ENCODE results near the gene CPNE4. TPM values are rescaled to one million over a fixed set of nuclear protein-coding genes. Genes with fewer than 3 reads are reported as not detected.

Gene CPNE4
- total RNA-seq, 2 experiments from 2014 or later, result not detected

DNA sequence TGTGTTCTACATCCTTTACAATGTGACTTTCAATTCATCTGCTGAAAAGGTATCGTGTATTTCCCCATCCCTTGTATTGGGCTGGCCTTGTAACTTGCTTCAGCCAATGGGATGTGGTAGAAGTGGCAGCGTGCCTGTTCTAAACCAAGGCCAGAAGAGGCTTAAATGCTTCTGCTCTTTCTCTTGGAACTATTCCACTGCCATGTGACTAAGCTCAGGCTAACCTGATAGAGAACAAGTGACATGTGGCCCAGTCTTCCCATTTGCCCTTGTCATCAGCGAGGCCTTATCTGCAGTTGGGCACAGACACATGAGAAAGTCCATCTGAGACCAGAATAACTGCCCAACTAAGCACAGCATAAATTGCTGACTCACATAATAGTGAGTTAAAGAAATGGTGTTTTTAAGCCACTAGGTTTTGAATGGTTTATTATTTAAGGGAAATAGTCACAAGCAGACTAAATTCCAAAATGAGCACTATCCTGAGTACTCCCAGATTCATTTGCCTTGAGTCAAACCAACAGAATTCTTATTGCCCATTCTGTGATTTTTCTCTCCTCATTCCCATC is 230.2 kb downstream of the CPNE4 start:
- intact Hi-C loops (cut with micrococcal nuclease), result no loop called here
- Mint-ChIP-seq H3K4me1 (ENCODE audit: low read depth) (no peaks in the 10 kb centered on the region), H3K36me3 (ENCODE audit: low read depth) (no peaks in the 10 kb centered on the region), H3K4me3 (no peak overlapping the region), H3K9me3 (no peaks in the 10 kb centered on the region), H3K27ac (no peak overlapping the region), H3K27me3 (ENCODE audit: low read depth) (peaks cover 20% of the 10 kb centered on the region)
- no peak for DNase-seq
- CTCF ChIA-PET, result no interaction called here

DNA sequence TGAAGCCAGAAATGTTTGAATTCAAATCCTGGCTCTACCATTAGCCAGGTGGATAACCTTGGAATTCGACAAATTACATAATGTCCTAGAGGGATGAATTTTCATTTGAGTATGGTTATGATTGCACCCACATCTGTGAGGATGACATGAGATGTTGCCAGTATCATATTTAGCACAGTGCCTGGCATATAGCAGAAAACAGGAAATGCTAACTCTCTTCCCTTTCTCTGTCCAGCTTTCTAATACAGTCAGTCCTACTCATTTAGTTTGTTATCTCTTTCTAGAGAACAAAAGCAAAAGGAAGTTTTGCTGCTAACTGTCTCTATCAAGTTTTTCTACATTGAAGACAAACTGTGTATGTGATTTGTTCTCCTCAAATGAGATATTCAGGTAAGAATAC is 231.7 kb downstream of the CPNE4 start:
- Mint-ChIP-seq H3K27me3 (ENCODE audit: low read depth) (peaks cover 16% of the 10 kb centered on the region), H3K9me3 (no peaks in the 10 kb centered on the region), H3K4me3 (no peak overlapping the region), H3K27ac (no peak overlapping the region), H3K36me3 (ENCODE audit: low read depth) (no peaks in the 10 kb centered on the region), H3K4me1 (ENCODE audit: low read depth) (no peaks in the 10 kb centered on the region)
- CTCF ChIA-PET, result no interaction called here
- DNase-seq, result no peak
- intact Hi-C loops (cut with micrococcal nuclease), result no loop called here

DNA sequence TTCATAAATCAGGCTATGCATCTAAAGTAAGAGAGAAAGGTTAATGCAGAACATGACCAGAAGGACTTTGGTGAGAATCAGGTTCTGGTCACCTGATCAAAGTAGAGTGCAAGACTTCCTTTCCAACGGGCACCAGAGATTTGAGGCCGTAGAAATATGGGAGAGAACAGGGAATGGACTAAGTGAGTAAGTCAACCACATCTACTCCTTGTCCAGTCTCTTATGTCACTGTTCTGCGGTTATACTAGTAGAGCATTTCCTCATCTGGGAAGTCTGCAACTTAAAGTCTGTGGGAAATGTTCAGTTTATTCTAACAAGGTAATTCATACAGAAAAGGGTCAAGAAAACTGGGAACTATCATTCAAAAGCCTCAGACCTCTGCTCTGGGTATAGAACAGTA is 232.8 kb downstream of the CPNE4 start:
- Mint-ChIP-seq H3K27ac (no peak overlapping the region), H3K36me3 (ENCODE audit: low read depth) (no peaks in the 10 kb centered on the region), H3K27me3 (ENCODE audit: low read depth) (peaks cover 16% of the 10 kb centered on the region), H3K4me1 (ENCODE audit: low read depth) (no peaks in the 10 kb centered on the region), H3K4me3 (no peak overlapping the region), H3K9me3 (no peaks in the 10 kb centered on the region)
- no peak for DNase-seq
- CTCF ChIA-PET, result no interaction called here
- intact Hi-C loops (cut with micrococcal nuclease), result no loop called here

DNA sequence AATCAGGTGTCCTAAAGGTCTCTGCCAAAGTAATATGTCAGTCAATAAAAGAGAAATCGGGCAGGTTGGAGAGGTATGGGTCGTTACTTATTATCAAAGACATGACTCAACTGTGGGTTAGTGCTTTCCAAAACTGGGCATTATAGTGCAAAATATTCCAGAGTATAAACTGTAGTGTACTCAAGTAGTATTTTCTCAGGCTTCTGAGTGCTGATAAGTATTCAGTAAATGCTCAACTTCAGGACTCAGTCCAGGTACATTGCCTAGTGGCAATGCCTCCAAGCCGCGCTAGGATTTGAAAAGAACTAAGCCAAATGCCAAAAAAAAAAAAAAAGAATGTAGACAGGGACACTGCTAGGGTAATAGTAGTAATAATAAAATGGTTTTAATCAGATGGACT is 233.2 kb downstream of the CPNE4 start:
- no peak overlapping the region for H3K27ac Mint-ChIP-seq
- intact Hi-C loops (cut with micrococcal nuclease), result no loop called here
- peaks cover 2% of the 10 kb centered on the region for H3K4me1 Mint-ChIP-seq (ENCODE audit: low read depth)
- DNase-seq, result no peak
- peaks cover 11% of the 10 kb centered on the region for H3K27me3 Mint-ChIP-seq (ENCODE audit: low read depth)
- CTCF ChIA-PET, result no interaction called here
- no peaks in the 10 kb centered on the region for H3K36me3 Mint-ChIP-seq (ENCODE audit: low read depth)
- H3K4me3 Mint-ChIP-seq, result no peak overlapping the region
- no peaks in the 10 kb centered on the region for H3K9me3 Mint-ChIP-seq

DNA sequence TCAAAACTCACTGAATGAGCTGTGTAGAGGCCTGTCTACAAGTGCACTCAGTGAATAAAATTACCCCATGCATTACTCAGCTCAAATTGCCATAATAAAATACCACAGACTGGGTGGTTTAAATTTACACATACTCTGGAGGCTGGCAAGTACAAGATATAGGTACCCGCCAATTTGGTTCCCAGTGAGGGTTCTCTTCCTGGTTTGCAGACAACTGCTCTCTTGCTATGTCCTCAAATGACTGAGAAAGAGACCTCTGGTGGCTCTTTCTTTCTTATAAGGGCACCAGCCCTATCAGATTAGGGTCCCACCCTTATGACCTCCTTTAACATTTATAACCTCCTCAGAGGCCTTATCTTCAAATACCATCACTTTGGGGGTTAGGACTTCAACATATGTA is 237.0 kb downstream of the CPNE4 start:
- Mint-ChIP-seq H3K9me3 (no peaks in the 10 kb centered on the region), H3K27me3 (ENCODE audit: low read depth) (peaks cover 14% of the 10 kb centered on the region), H3K36me3 (ENCODE audit: low read depth) (no peaks in the 10 kb centered on the region), H3K4me3 (no peak overlapping the region), H3K27ac (no peak overlapping the region), H3K4me1 (ENCODE audit: low read depth) (peaks cover 8% of the 10 kb centered on the region)
- no peak for DNase-seq
- CTCF ChIA-PET, result interaction anchor here (1.2 kb wide), 1 partner anchor 216 kb away, joined by 3 read pairs; no protein-coding TSS in a partner anchor
- intact Hi-C loops (cut with micrococcal nuclease), result loop anchor here (10.0 kb wide), 1 partner anchor 597 kb away; no protein-coding TSS in a partner anchor

DNA sequence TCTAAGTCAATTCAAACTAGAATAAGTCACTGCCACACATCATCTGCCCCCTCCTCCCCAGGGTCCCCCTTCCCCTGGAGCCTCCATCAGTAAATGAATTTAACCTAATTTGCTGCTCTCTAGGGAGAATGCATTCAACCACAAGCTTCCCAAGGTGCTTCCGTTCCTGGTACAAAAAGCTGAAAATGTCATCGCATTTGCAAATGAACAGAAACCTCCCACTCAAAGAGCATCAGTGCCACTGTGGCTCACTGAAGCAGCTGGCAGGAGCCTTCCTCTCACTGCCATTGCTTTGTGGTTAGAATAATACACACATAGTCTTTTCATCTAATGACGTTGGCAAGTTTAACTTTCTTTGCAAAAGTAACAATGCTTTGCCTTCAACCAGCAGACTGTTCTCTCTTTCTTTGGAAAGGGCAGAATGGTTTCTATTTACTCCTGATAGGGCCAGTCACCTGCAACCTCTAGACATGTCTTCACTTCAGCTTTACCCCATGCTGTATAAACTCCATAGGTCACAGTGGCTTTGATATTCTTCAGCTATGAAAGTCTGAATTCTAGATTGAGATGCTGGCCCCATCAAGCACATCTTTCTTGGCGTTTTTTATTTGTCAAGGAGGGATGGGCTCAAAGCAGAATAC is 238.1 kb downstream of the CPNE4 start:
- intact Hi-C loops (cut with micrococcal nuclease), result loop anchor here (10.0 kb wide), 1 partner anchor 598 kb away; no protein-coding TSS in a partner anchor
- no peaks in the 10 kb centered on the region for H3K9me3 Mint-ChIP-seq
- peaks cover 8% of the 10 kb centered on the region for H3K4me1 Mint-ChIP-seq (ENCODE audit: low read depth)
- H3K27ac Mint-ChIP-seq, result no peak overlapping the region
- H3K4me3 Mint-ChIP-seq, result no peak overlapping the region
- DNase-seq, result peak; percentile 9
- no peaks in the 10 kb centered on the region for H3K36me3 Mint-ChIP-seq (ENCODE audit: low read depth)
- peaks cover 13% of the 10 kb centered on the region for H3K27me3 Mint-ChIP-seq (ENCODE audit: low read depth)
- CTCF ChIA-PET, result interaction anchor here (0.8 to 4.3 kb wide), 7 partner anchors 11 to 413 kb away, joined by 3 to 31 read pairs (median 4); no protein-coding TSS in a partner anchor

DNA sequence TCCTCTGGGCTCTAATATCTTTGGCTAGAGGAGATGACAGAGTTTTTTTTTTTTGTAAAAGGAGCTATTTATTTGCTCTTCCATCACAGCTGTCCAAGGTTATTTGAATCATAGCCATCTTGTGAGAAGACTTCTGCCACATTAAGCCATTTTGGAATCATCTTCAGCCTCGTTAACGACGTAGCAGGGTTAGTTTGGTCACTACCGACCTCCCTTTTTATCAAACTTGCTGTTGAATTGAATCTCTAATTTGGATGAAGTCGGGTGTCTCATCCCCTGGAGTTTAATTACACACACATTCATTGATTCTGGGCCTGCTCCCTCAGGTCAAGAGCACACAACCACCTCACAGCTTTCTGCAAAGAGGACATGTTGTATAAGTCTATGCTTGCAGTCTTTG is 238.7 kb downstream of the CPNE4 start:
- no peak for DNase-seq
- no peak overlapping the region for H3K4me3 Mint-ChIP-seq
- CTCF ChIA-PET, result interaction anchor here (0.6 to 4.3 kb wide), 10 partner anchors 11 to 939 kb away, joined by 3 to 31 read pairs (median 4); partner anchors contain the start of gene CPNE4
- no peak overlapping the region for H3K27ac Mint-ChIP-seq
- intact Hi-C loops (cut with micrococcal nuclease), result loop anchor here (10.0 kb wide), 1 partner anchor 599 kb away; no protein-coding TSS in a partner anchor
- H3K27me3 Mint-ChIP-seq (ENCODE audit: low read depth), result peaks cover 13% of the 10 kb centered on the region
- peaks cover 8% of the 10 kb centered on the region for H3K4me1 Mint-ChIP-seq (ENCODE audit: low read depth)
- no peaks in the 10 kb centered on the region for H3K36me3 Mint-ChIP-seq (ENCODE audit: low read depth)
- H3K9me3 Mint-ChIP-seq, result no peaks in the 10 kb centered on the region

DNA sequence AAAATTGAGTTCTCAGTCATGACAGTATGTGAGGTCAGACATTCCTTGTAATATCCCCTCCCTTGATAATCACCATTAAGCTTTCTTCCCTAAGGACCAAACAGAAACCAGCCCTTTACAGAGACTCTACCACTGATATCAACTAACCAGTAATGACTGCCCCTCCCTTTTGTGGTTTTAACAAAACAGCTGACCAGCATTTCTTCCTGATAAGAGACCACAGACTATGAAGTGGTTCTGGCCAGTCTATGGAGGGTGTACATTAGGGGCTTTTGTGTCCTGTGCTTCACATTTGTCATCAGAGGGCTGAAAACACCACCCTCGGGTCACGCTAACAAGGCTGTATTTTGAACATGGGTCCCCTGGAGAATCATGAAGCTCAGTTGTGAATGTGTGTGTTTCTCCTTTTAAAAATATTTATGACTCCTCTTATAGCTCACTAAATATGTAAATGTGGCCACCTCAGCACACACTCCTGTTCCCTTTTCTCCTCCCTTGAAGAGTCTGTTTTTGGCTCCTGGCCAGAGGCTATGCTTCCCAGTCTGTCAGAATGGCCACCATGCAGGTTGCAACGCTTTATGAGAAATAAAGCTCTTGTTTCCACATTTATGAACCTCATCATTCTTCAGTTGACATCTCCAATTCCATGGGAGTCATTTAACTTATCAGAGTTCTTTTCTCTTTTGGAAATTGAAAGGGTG is 239.3 kb downstream of the CPNE4 start:
- H3K27ac Mint-ChIP-seq, result no peak overlapping the region
- intact Hi-C loops (cut with micrococcal nuclease), result loop anchor here (1.0 to 10.0 kb wide), 2 partner anchors 234 to 599 kb away; no protein-coding TSS in a partner anchor
- no peak overlapping the region for H3K4me3 Mint-ChIP-seq
- H3K4me1 Mint-ChIP-seq (ENCODE audit: low read depth), result peaks cover 8% of the 10 kb centered on the region
- no peaks in the 10 kb centered on the region for H3K9me3 Mint-ChIP-seq
- no peak for DNase-seq
- no peaks in the 10 kb centered on the region for H3K36me3 Mint-ChIP-seq (ENCODE audit: low read depth)
- H3K27me3 Mint-ChIP-seq (ENCODE audit: low read depth), result peaks cover 13% of the 10 kb centered on the region
- CTCF ChIA-PET, result interaction anchor here (0.6 to 4.3 kb wide), 17 partner anchors 10 to 938 kb away, joined by 3 to 31 read pairs (median 4); partner anchors contain the start of gene CPNE4

DNA sequence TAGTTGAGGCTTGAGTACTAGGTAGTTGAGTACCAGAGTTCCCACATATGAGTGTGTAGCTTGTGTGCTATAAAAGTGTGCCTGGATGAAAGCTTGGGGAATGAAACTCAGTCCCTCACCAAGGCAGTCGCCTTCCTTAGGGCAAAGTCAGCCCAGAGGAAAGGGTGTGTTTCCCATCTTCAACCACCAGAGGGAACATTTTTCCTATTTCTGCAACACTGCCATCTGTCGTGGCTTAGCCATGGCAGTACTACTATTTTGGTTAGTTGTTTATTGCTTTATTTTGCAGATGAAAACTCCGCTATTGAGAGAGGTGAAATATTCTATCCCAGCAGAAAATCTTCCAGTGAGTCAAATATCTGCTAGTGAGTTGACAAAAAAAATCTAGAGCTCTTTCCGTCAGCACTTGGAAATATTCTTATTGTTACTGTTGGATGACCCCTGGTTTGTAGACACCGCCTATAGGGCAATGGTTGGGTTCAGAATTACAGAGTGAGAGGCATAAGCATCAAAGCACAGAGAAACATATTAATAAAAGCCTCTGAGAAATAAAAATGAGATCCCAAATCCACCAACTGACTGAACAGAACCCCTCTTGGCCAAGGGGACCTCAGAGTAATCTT is 239.9 kb downstream of the CPNE4 start:
- Mint-ChIP-seq H3K36me3 (ENCODE audit: low read depth) (no peaks in the 10 kb centered on the region), H3K4me1 (ENCODE audit: low read depth) (peaks cover 8% of the 10 kb centered on the region), H3K27me3 (ENCODE audit: low read depth) (peaks cover 13% of the 10 kb centered on the region), H3K9me3 (no peaks in the 10 kb centered on the region), H3K27ac (no peak overlapping the region), H3K4me3 (no peak overlapping the region)
- CTCF ChIA-PET, result interaction anchor here (0.7 to 4.3 kb wide), 14 partner anchors 9 to 760 kb away, joined by 3 to 31 read pairs (median 4); partner anchors contain the start of gene CPNE4
- intact Hi-C loops (cut with micrococcal nuclease), result loop anchor here (1.0 to 10.0 kb wide), 4 partner anchors 234 to 762 kb away; no protein-coding TSS in a partner anchor
- DNase-seq, result peak; percentile 43

DNA sequence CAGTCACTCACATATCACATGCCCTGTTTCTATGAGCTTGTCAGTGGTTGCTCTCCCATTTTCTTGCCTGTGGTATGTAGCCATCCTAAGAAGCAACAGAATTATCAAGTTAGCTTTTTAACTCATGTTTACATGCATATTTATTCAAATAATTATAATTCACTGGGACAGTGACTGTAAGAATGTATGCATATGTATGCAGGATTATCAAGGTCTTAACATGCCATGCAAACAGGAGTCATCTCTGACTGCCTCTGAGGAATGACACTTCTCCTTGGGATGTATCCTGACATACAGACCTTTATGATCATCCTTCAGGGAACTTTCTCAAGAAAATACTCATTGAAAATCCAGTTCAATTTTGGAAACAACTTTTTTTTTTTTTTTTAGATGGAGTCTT is 240.9 kb downstream of the CPNE4 start:
- Mint-ChIP-seq H3K27me3 (ENCODE audit: low read depth) (peaks cover 13% of the 10 kb centered on the region), H3K4me1 (ENCODE audit: low read depth) (peaks cover 8% of the 10 kb centered on the region), H3K9me3 (no peaks in the 10 kb centered on the region), H3K4me3 (no peak overlapping the region), H3K27ac (no peak overlapping the region), H3K36me3 (ENCODE audit: low read depth) (no peaks in the 10 kb centered on the region)
- DNase-seq, result no peak
- intact Hi-C loops (cut with micrococcal nuclease), result loop anchor here (1.0 to 10.0 kb wide), 3 partner anchors 386 to 761 kb away; no protein-coding TSS in a partner anchor
- CTCF ChIA-PET, result interaction anchor here (0.6 to 4.3 kb wide), 6 partner anchors 125 to 607 kb away, joined by 3 to 31 read pairs (median 4); no protein-coding TSS in a partner anchor

DNA sequence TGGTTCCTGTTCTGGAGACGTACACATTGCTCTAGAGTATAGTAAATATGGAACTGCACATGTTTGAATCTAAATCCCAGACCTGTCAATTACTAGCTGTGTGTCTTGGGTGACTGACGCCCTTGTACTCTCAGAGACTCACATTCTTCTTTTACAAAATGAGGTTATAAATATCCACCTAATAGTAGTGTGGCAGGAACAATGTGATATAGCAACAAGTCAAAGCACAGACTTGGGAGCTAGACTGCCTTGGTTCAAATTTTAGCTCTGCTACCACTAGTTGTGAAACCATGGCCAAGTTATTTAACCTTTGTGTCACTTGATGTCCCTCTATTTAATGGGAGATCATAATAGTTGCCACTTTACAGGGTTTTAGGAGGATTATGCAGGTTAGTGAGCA is 245.6 kb downstream of the CPNE4 start:
- Mint-ChIP-seq H3K9me3 (no peaks in the 10 kb centered on the region), H3K27ac (no peak overlapping the region)

DNA sequence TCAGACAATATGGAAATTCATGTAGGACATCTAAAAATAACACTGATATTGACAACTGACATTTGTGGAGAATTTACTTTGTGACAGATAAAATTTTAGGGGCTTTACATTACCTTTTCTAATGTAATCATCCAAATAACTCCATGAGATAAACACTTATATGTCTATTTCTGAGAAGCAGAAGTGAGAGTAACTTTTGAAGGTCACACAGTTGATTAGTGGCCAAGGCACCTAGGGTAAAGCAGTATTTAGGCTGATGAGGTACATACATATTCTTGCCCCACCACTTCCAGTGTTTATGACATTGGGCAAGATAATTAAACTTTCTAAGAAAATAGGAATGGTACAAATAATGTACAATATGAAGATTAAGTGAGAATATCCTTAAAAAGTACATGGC is 248.4 kb downstream of the CPNE4 start:
- DNase-seq, result no peak
- Mint-ChIP-seq H3K36me3 (ENCODE audit: low read depth) (no peaks in the 10 kb centered on the region), H3K27me3 (ENCODE audit: low read depth) (peaks cover 5% of the 10 kb centered on the region), H3K4me1 (ENCODE audit: low read depth) (no peaks in the 10 kb centered on the region), H3K9me3 (no peaks in the 10 kb centered on the region), H3K4me3 (no peak overlapping the region), H3K27ac (no peak overlapping the region)
- intact Hi-C loops (cut with micrococcal nuclease), result no loop called here
- CTCF ChIA-PET, result interaction anchor here (2.1 kb wide), 1 partner anchor 9 kb away, joined by 7 read pairs; no protein-coding TSS in a partner anchor

More for the DNA sequence above, 245.6 kb downstream of the CPNE4 start:
- no peak for DNase-seq
- no peaks in the 10 kb centered on the region for H3K4me1 Mint-ChIP-seq (ENCODE audit: low read depth)
- intact Hi-C loops (cut with micrococcal nuclease), result no loop called here
- CTCF ChIA-PET, result no interaction called here
- peaks cover 5% of the 10 kb centered on the region for H3K27me3 Mint-ChIP-seq (ENCODE audit: low read depth)
- no peak overlapping the region for H3K4me3 Mint-ChIP-seq
- no peaks in the 10 kb centered on the region for H3K36me3 Mint-ChIP-seq (ENCODE audit: low read depth)
